Chondrocyte (in vitro differentiated cells): Measurements from ENCODE around the gene GJA1. TPM values are rescaled to one million over a fixed set of nuclear protein-coding genes. Genes with fewer than 3 reads are reported as not detected.

Experiments
- DNase-seq: peaks from one replicate; pipeline ENCODE4 v3.0.0; 2021; ENCODE audit warnings: mixed read lengths, low spot score
- H3K27ac Mint-ChIP-seq: one replicate; pipeline ENCODE4 v1.8.0; 2021; ENCODE audit warnings: mild to moderate bottlenecking, moderate library complexity, mixed read lengths; ENCODE audit not compliant: unreplicated experiment
- H3K27me3 Mint-ChIP-seq: 2 replicates; pipeline ENCODE4 v1.8.0; 2021; ENCODE audit warnings: low read depth, mixed read lengths
- H3K36me3 Mint-ChIP-seq: 2 replicates; pipeline ENCODE4 v1.8.0; 2021; ENCODE audit warnings: low read depth, mixed read lengths
- H3K4me1 Mint-ChIP-seq: 2 replicates; pipeline ENCODE4 v1.8.0; 2021; ENCODE audit warnings: low read depth, mild to moderate bottlenecking, mixed read lengths
- H3K4me3 Mint-ChIP-seq: one replicate; pipeline ENCODE4 v1.8.0; 2021; ENCODE audit warnings: mild to moderate bottlenecking, moderate library complexity, mixed read lengths; ENCODE audit not compliant: unreplicated experiment
- H3K9me3 Mint-ChIP-seq: 2 replicates; pipeline ENCODE4 v1.8.0; 2021; ENCODE audit warnings: low read depth, mixed read lengths
- total RNA-seq: library from RNA; stranded (reverse); gene quantifications from 3 replicates; pipeline ENCODE4 v1.2.1, GENCODE V29; 2021
- TF ChIP-seq, protein P1 (sequence below): fragments of 200-600 bp; sonication (generic); IDR thresholded peaks from 2 replicates; pipeline ENCODE4 v1.5.0; 2021; ENCODE audit warnings: antibody characterized with exemption, mild to moderate bottlenecking, moderate library complexity

Gene GJA1
- total RNA-seq, 1 donor from 2014 or later = 295 TPM

DNA sequence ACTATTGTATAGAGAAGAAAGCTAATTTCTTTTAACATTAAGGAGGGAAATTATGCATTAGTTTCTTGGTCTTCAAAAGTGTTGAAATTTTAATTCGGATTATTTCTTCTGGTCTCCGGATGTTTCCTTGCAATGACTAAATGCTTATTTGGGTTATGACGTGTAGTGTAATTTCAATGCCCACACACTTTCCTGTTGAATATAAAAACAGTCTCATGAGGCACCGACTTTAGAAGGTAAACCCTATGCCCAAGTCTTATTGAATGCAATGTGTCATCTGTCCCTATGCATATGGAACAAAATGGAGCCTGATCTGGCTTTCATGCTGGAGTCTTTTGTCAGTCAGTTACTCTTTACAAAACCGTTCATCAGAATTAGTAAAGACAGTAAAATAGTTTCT, 17.7 kb downstream of the GJA1 start:
- no peaks in the 10 kb centered on the region for H3K9me3 Mint-ChIP-seq
- no peak overlapping the region for H3K27ac Mint-ChIP-seq
- TF ChIP-seq, protein P1, sequence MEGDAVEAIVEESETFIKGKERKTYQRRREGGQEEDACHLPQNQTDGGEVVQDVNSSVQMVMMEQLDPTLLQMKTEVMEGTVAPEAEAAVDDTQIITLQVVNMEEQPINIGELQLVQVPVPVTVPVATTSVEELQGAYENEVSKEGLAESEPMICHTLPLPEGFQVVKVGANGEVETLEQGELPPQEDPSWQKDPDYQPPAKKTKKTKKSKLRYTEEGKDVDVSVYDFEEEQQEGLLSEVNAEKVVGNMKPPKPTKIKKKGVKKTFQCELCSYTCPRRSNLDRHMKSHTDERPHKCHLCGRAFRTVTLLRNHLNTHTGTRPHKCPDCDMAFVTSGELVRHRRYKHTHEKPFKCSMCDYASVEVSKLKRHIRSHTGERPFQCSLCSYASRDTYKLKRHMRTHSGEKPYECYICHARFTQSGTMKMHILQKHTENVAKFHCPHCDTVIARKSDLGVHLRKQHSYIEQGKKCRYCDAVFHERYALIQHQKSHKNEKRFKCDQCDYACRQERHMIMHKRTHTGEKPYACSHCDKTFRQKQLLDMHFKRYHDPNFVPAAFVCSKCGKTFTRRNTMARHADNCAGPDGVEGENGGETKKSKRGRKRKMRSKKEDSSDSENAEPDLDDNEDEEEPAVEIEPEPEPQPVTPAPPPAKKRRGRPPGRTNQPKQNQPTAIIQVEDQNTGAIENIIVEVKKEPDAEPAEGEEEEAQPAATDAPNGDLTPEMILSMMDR = no peak
- DNase-seq = no peak
- H3K36me3 Mint-ChIP-seq = peaks cover 14% of the 10 kb centered on the region
- peaks cover 23% of the 10 kb centered on the region for H3K4me1 Mint-ChIP-seq
- no peak overlapping the region for H3K4me3 Mint-ChIP-seq
- no peaks in the 10 kb centered on the region for H3K27me3 Mint-ChIP-seq

DNA sequence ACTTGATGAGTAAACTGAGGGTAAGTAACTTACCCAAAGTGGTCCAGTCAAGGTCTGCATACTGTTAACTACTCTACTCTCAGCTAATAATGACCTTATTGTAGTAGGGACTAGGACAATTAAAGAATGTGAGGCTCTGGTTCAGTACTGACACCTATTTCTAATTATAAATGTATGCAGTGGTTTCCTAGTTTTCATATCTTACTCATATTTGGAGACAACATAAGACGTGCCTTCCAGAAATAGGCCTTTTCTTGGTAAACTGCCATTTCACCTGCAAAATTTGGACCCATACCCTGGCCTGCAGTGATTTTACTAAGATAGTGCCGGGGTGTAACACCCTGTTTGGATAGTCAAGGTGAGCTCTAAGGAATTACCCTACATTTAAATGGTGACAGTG, 24.7 kb downstream of the GJA1 start:
- Mint-ChIP-seq H3K9me3 (no peaks in the 10 kb centered on the region), H3K36me3 (no peaks in the 10 kb centered on the region), H3K4me1 (peaks cover 6% of the 10 kb centered on the region), H3K4me3 (no peak overlapping the region), H3K27me3 (no peaks in the 10 kb centered on the region), H3K27ac (no peak overlapping the region)
- no peak for DNase-seq
- TF ChIP-seq, protein P1 = no peak

DNA sequence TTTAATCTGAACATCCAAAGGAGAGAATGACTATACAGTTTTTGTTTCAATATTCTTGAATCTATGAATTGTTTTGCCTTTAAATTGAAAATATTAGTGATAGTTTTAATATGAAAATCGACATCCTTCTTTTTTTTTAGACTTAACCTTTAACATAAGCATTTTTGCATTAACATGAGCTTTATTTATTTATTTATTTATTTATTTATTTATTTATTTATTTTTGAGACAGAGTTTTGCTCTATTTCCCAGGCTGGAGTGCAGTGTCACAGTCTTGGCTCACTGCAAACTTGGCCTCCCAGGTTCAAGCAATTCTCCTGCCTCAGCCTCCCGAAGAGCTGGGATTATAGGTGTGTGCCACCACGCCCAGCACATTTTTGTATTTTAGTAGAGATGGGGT, 27.6 kb downstream of the GJA1 start:
- DNase-seq = no peak
- TF ChIP-seq, protein P1 = no peak
- H3K4me1 Mint-ChIP-seq = peaks cover 6% of the 10 kb centered on the region
- H3K9me3 Mint-ChIP-seq = no peaks in the 10 kb centered on the region
- no peaks in the 10 kb centered on the region for H3K36me3 Mint-ChIP-seq
- H3K4me3 Mint-ChIP-seq = no peak overlapping the region
- no peaks in the 10 kb centered on the region for H3K27me3 Mint-ChIP-seq
- H3K27ac Mint-ChIP-seq = no peak overlapping the region

DNA sequence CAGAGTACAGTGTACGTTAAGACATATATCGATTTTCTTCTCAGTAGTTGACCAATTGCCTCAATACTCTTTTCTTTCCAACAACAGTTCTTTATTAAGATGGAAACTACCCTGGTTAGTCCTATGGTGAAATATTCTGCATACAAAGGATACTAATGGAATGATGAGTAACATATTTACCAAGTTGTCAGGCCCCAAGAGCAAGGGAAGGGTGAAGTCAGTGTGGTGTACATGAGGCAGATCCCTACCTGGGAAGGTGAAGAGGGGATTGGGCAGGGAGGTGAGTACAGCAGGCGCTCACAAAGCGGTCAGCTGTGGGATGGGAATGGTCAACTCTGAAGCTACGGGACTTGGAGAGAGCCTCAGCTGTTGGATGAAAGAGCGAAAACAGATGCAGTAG, 29.7 kb downstream of the GJA1 start:
- H3K27ac Mint-ChIP-seq = no peak overlapping the region
- TF ChIP-seq, protein P1 = no peak
- DNase-seq = no peak
- H3K4me1 Mint-ChIP-seq = peaks cover 6% of the 10 kb centered on the region
- no peak overlapping the region for H3K4me3 Mint-ChIP-seq
- H3K36me3 Mint-ChIP-seq = no peaks in the 10 kb centered on the region
- H3K27me3 Mint-ChIP-seq = no peaks in the 10 kb centered on the region
- peaks cover 3% of the 10 kb centered on the region for H3K9me3 Mint-ChIP-seq

DNA sequence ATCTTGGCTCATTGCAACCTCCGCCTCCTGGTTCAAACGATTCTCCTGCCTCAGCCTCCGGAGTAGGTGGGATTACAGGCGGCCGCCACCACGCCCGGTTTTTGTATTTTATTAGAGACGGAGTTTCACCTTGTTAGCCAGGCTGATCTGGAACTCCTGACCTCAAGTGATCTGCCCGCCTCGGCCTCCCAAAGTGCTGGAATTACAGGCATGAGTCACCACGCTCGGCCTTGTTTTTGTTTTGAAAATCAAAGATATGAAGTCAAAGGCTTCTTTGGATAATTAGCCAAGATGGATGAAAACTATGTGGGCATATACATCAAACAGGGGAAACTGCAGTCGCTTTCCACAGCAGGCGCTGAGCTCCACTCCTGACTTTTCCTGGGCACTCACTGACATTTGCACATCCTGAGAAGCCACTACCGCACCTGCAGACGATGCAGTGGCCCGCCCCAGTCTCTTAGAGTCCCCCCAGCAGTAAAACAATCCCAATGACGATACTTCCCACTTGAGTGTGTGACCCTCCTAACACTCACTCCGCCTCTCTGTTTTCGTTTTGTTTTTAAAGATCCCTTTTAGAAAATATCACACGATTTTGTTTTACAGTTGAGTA, 44.1 kb downstream of the GJA1 start:
- H3K4me1 Mint-ChIP-seq = peaks cover 6% of the 10 kb centered on the region
- no peak overlapping the region for H3K4me3 Mint-ChIP-seq
- no peak overlapping the region for H3K27ac Mint-ChIP-seq
- no peak for DNase-seq
- H3K27me3 Mint-ChIP-seq = no peaks in the 10 kb centered on the region
- H3K9me3 Mint-ChIP-seq = no peaks in the 10 kb centered on the region
- H3K36me3 Mint-ChIP-seq = no peaks in the 10 kb centered on the region
- TF ChIP-seq, protein P1 = no peak
